Measurements from ENCODE around the gene NPR3. TPM values are rescaled to one million over a fixed set of nuclear protein-coding genes. Genes with fewer than 3 reads are reported as not detected.

NPR3 gene
- total RNA-seq, 4 donors from 2014 or later: 0.65 to 2.1 (median 1.5) TPM

GRCh38 chr5:32754284-32754683, 43.2 kb downstream of the NPR3 start:
- no peak overlapping the region for H3K4me3 ChIP-seq
- WGBS: 33% methylated on average over 1 of the region's 1 CpG
- no peaks in the 10 kb centered on the region for H3K36me3 ChIP-seq
- no peak for TF ChIP-seq EP300 (IDR thresholded peaks at IDR 0.05)
- TF ChIP-seq, protein P1, sequence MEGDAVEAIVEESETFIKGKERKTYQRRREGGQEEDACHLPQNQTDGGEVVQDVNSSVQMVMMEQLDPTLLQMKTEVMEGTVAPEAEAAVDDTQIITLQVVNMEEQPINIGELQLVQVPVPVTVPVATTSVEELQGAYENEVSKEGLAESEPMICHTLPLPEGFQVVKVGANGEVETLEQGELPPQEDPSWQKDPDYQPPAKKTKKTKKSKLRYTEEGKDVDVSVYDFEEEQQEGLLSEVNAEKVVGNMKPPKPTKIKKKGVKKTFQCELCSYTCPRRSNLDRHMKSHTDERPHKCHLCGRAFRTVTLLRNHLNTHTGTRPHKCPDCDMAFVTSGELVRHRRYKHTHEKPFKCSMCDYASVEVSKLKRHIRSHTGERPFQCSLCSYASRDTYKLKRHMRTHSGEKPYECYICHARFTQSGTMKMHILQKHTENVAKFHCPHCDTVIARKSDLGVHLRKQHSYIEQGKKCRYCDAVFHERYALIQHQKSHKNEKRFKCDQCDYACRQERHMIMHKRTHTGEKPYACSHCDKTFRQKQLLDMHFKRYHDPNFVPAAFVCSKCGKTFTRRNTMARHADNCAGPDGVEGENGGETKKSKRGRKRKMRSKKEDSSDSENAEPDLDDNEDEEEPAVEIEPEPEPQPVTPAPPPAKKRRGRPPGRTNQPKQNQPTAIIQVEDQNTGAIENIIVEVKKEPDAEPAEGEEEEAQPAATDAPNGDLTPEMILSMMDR (IDR thresholded peaks at IDR 0.05): no peak
- no peak for TF ChIP-seq POLR2A (IDR thresholded peaks at IDR 0.05; ENCODE audit: low read depth)
- TF ChIP-seq POLR2AphosphoS5 (IDR thresholded peaks at IDR 0.05): no peak
- DNase-seq (ENCODE audit: extremely low spot score): no peak
- no peak overlapping the region for H3K27ac ChIP-seq (replicated peaks in 1 of 4)
- no peaks in the 10 kb centered on the region for H3K27me3 ChIP-seq
- H3K9me3 ChIP-seq: peaks cover 0 to 8% (median 7%) of the 10 kb centered on the region in 4 donors
- intact Hi-C loops (cut with DNase I): no loop called here
- H3K4me1 ChIP-seq: peaks cover 0 to 3% (median 0%) of the 10 kb centered on the region in 4 donors

- H3K36me3 ChIP-seq: no peaks in the 10 kb centered on the region
- no peak overlapping the region for H3K4me3 ChIP-seq
- H3K27me3 ChIP-seq: no peaks in the 10 kb centered on the region
- H3K9me3 ChIP-seq: no peaks in the 10 kb centered on the region
- intact Hi-C loops (cut with DNase I): no loop called here
- WGBS: 46% methylated on average over 4 of the region's 4 CpGs
- no peak overlapping the region for H3K27ac ChIP-seq (replicated peaks in 1 of 4)
- H3K4me1 ChIP-seq: no peaks in the 10 kb centered on the region
- TF ChIP-seq POLR2A (IDR thresholded peaks at IDR 0.05; ENCODE audit: low read depth) (no peak), POLR2AphosphoS5 (IDR thresholded peaks at IDR 0.05) (no peak), EP300 (IDR thresholded peaks at IDR 0.05) (no peak)
- TF ChIP-seq, protein P1 (IDR thresholded peaks at IDR 0.05): no peak
- no peak for DNase-seq (ENCODE audit: extremely low spot score)
Observed at GRCh38 chr5:32760091-32760509, 49.0 kb downstream of the NPR3 start.

- H3K27ac ChIP-seq (replicated peaks in 1 of 4): no peak overlapping the region
- 82% methylated on average over 4 of the region's 4 CpGs for WGBS
- intact Hi-C loops (cut with DNase I): no loop called here
Observed at GRCh38 chr5:32765266-32765665, 54.1 kb downstream of the NPR3 start.

DNA sequence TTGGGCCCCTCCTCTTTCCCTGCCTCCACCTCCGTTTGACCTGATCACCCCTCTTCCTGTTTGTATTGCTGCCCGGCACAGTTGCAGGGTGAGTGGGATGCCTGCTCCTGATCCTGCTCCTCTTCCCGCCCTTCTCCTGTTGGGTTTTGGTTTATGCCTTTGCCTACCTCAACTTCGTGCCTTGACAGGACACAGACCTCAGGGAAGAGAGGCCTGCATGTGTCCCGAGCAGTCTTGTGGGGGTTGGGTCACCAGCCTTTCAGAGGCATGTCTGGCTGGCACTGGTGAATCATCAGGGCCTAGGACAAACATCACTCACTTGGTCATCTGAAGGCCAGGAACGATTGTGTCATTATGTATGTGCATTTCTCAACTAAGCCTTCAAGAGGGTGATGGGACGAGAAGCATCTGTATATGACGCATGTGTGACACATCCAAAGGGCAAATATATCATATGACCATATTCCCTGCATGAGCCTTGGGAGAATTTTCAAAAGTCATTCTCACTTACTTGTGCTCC, 56.9 kb downstream of the NPR3 start:
- H3K9me3 ChIP-seq: no peaks in the 10 kb centered on the region
- H3K4me3 ChIP-seq: no peak overlapping the region
- H3K27me3 ChIP-seq: no peaks in the 10 kb centered on the region
- DNase-seq (ENCODE audit: extremely low spot score): no peak
- H3K4me1 ChIP-seq: no peaks in the 10 kb centered on the region
- intact Hi-C loops (cut with DNase I): no loop called here
- WGBS: 73% methylated on average over 8 of the region's 8 CpGs
- TF ChIP-seq EP300 (IDR thresholded peaks at IDR 0.05) (no peak), POLR2AphosphoS5 (IDR thresholded peaks at IDR 0.05) (no peak)
- TF ChIP-seq, protein P1 (IDR thresholded peaks at IDR 0.05): no peak
- H3K36me3 ChIP-seq: no peaks in the 10 kb centered on the region
- H3K27ac ChIP-seq (replicated peaks in 1 of 4): no peak overlapping the region

More at GRCh38 chr5:32765266-32765665, 54.1 kb downstream of the NPR3 start:
- Histone ChIP-seq H3K27me3 (no peaks in the 10 kb centered on the region), H3K36me3 (no peaks in the 10 kb centered on the region), H3K9me3 (no peaks in the 10 kb centered on the region), H3K4me1 (no peaks in the 10 kb centered on the region), H3K4me3 (no peak overlapping the region)
- no peak for DNase-seq (ENCODE audit: extremely low spot score)
- no peak for TF ChIP-seq POLR2AphosphoS5 (IDR thresholded peaks at IDR 0.05)
- no peak for TF ChIP-seq POLR2A (IDR thresholded peaks at IDR 0.05; ENCODE audit: low read depth)
- TF ChIP-seq, protein P1 (IDR thresholded peaks at IDR 0.05): no peak
- TF ChIP-seq EP300 (IDR thresholded peaks at IDR 0.05): no peak

DNA sequence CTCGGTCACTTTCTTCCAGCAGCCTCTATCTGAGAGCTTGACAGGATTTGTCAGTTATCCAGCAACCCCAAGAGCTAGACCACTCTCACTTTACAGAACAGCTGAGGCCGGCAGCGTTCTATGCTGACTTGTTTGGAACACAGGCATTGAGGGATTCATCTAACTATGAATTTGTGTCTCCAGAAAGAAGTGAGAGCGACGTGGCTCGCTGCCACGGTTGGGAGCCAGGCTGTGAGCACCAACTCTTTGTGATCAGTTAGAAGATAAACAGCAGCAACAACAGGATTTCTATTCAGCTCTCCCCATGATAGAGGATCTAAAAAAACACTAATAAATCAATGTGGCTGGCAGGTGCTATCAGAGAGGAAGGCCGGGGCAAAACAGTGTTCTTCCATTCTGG, 58.6 kb downstream of the NPR3 start:
- Histone ChIP-seq H3K27ac (replicated peaks in 1 of 4) (no peak overlapping the region), H3K27me3 (no peaks in the 10 kb centered on the region), H3K4me3 (no peak overlapping the region), H3K36me3 (no peaks in the 10 kb centered on the region), H3K4me1 (no peaks in the 10 kb centered on the region), H3K9me3 (no peaks in the 10 kb centered on the region)
- TF ChIP-seq, protein P1 (IDR thresholded peaks at IDR 0.05): no peak
- WGBS: 75% methylated on average over 8 of the region's 8 CpGs
- intact Hi-C loops (cut with DNase I): no loop called here
- no peak for DNase-seq (ENCODE audit: extremely low spot score)

Measured in esophagus muscularis mucosa (tissue), 4 donors.